Ascending aorta (tissue), 2 donors: ENCODE measurements around the gene CMTM7. TPM values are rescaled to one million over a fixed set of nuclear protein-coding genes. Genes with fewer than 3 reads are reported as not detected.

Source experiments
- DNase-seq, 2 donors: peaks; one replicate each; pipeline ENCODE4 v3.0.0-alpha.2; 2019; ENCODE audit warnings: low spot score in 2 of 2
- H3K27ac ChIP-seq, 2 donors: fragments of 200-600 bp; sonication (generic); one replicate each; pipeline ENCODE4 v1.5.1; 2016 to 2017; ENCODE audit warnings: mild to moderate bottlenecking in 1 of 2
- H3K27me3 ChIP-seq: fragments of 200-600 bp; sonication (generic); one replicate; pipeline ENCODE4 v1.5.1; 2017
- H3K36me3 ChIP-seq, 2 donors: fragments of 200-600 bp; sonication (generic); one replicate each; pipeline ENCODE4 v1.5.1; 2016
- H3K4me1 ChIP-seq, 2 donors: fragments of 200-600 bp; sonication (generic); one replicate each; pipeline ENCODE4 v1.5.1; 2016 to 2017; ENCODE audit warnings: mild to moderate bottlenecking in 1 of 2
- H3K4me3 ChIP-seq, 2 donors: fragments of 200-600 bp; sonication (generic); one replicate each; pipeline ENCODE4 v1.5.1; 2016 to 2017; ENCODE audit warnings: mild to moderate bottlenecking in 1 of 2
- H3K9me3 ChIP-seq, 2 donors: fragments of 200-600 bp; sonication (generic); one replicate each; pipeline ENCODE4 v1.5.1; 2016
- CTCF ChIP-seq, 3 experiments: fragments of 200-600 bp in 2 of 3; fragments of 450-650 bp in 1 of 3; sonication (generic) in 2 of 3; IDR thresholded peaks; one replicate each; pipeline ENCODE4 v1.5.1; 2016 to 2019; ENCODE audit warnings: antibody characterized with exemption in 3 of 3, mild to moderate bottlenecking in 1 of 3, moderate library complexity in 1 of 3
- intact Hi-C: fragments of 100-400 bp; cut with DNase I; formaldehyde crosslinking; loops from one replicate; pipeline ENCODE4 v1.15.1; 2023
- total RNA-seq: library from RNA; depleted of rRNA; stranded (reverse); fragments of >200 nt; gene quantifications from one replicate; pipeline ENCODE4 v1.1.0, GENCODE V29; 2016

The CMTM7 gene
- total RNA-seq, 1 donor from 2014 or later, result 21.9 TPM

DNA sequence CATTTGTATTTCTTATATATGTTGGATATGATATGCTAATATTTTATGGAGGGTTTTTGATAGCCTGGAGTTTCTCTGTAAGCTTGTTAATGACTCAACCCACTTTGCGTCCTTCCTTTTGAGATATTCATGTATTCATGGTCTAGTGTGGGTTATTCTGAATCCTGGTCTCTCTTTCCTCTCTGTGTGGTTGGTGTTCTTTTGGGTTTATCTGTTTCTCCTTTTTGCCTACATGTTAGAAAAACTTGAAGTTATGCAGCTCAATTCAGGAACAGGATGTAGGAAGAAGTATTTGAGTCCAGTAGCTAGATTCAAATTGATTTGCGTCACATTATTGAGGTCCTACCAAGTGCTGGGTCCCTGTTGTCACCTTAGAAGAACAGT is 28.1 kb downstream of the CMTM7 start:
- intact Hi-C loops, result no loop called here
- Histone ChIP-seq H3K4me1 (peaks cover 12 to 21% of the 10 kb centered on the region in 2 donors), H3K27ac (peak overlapping the region; percentile 19 to 58), H3K36me3 (no peaks in the 10 kb centered on the region), H3K9me3 (no peaks in the 10 kb centered on the region), H3K4me3 (no peak overlapping the region), H3K27me3 (no peaks in the 10 kb centered on the region)
- no peak for TF ChIP-seq CTCF (IDR thresholded peaks at IDR 0.05)
- no peak for DNase-seq

- no peaks in the 10 kb centered on the region for H3K36me3 ChIP-seq
- DNase-seq, result peak in 1 of 2 donors; percentile 61
- H3K27me3 ChIP-seq, result no peaks in the 10 kb centered on the region
- no peak for TF ChIP-seq CTCF (IDR thresholded peaks at IDR 0.05)
- intact Hi-C loops, result no loop called here
- peaks cover 12 to 21% of the 10 kb centered on the region in 2 donors for H3K4me1 ChIP-seq
- H3K9me3 ChIP-seq, result no peaks in the 10 kb centered on the region
- H3K4me3 ChIP-seq, result no peak overlapping the region
- H3K27ac ChIP-seq, result peak overlapping the region; percentile 19 to 58
Observed at GRCh38 chr3:32420126-32421038, 28.7 kb downstream of the CMTM7 start.

DNA sequence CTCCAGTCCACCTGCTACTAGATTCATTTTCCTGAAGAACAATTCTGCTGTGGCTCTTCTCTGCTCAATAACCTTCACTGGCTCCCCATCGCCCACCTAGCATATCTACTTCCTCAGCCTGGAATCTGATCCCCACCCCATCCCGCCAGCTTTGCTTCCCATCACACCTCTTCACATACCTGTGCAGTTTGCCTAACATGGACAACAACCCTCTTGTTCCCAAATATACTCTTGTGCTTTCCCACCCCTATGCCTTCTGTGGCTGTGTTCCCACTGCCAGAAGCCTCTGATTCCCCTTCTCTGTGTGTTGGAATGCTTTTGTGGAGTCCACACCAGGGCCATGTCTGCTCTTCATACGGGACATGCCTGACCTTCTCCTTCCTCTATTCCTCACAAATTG is 29.5 kb downstream of the CMTM7 start:
- H3K27ac ChIP-seq, result peak overlapping the region; percentile 58 to 75

GRCh38 chr3:32421991-32422859 is 30.6 kb downstream of the CMTM7 start:
- Histone ChIP-seq H3K9me3 (no peaks in the 10 kb centered on the region), H3K27me3 (no peaks in the 10 kb centered on the region), H3K4me1 (peaks cover 12 to 21% of the 10 kb centered on the region in 2 donors), H3K27ac (peak overlapping the region; percentile 58 to 75), H3K4me3 (no peak overlapping the region), H3K36me3 (no peaks in the 10 kb centered on the region)
- intact Hi-C loops, result loop anchor here (2.0 kb wide), 1 partner anchor 21 kb away; no protein-coding TSS in a partner anchor
- DNase-seq, result peak; percentile 54 to 95
- TF ChIP-seq CTCF (IDR thresholded peaks at IDR 0.05), result no peak

More for the DNA sequence above, 29.5 kb downstream of the CMTM7 start:
- DNase-seq, result peak in 1 of 2 donors; percentile 33
- H3K27me3 ChIP-seq, result no peaks in the 10 kb centered on the region
- intact Hi-C loops, result no loop called here
- H3K4me1 ChIP-seq, result peaks cover 12 to 21% of the 10 kb centered on the region in 2 donors
- no peak overlapping the region for H3K4me3 ChIP-seq
- H3K9me3 ChIP-seq, result no peaks in the 10 kb centered on the region
- H3K36me3 ChIP-seq, result no peaks in the 10 kb centered on the region
- TF ChIP-seq CTCF (IDR thresholded peaks at IDR 0.05), result no peak

- Histone ChIP-seq H3K27ac (no peak overlapping the region), H3K4me1 (peaks cover 12 to 21% of the 10 kb centered on the region in 2 donors), H3K27me3 (no peaks in the 10 kb centered on the region), H3K36me3 (no peaks in the 10 kb centered on the region), H3K4me3 (no peak overlapping the region), H3K9me3 (no peaks in the 10 kb centered on the region)
- no peak for TF ChIP-seq CTCF (IDR thresholded peaks at IDR 0.05)
- DNase-seq, result peak in 1 of 2 donors; percentile 42
- intact Hi-C loops, result loop anchor here (2.0 kb wide), 1 partner anchor 22 kb away; no protein-coding TSS in a partner anchor
Observed at GRCh38 chr3:32422943-32423342, 31.3 kb downstream of the CMTM7 start.
